Psoas muscle (tissue), 8 donors: Measurements from ENCODE around the gene MBNL1. TPM values are rescaled to one million over a fixed set of nuclear protein-coding genes. Genes with fewer than 3 reads are reported as not detected.
A peak's percentile ranks its signal among the peaks of the same experiment; 100 is the strongest.

Experiments
- ATAC-seq, 4 donors: fragments of 200-7000 bp; cut with Tn5 transposase; one replicate each; pipeline ENCODE4 v1.9.1; 2020; ENCODE audit warnings: moderate library complexity in 3 of 4, mild to moderate bottlenecking in 2 of 4
- DNase-seq, 2 donors: peaks; one replicate each; pipeline ENCODE4 v3.0.0-alpha.2; 2020
- H3K27ac ChIP-seq: fragments of 200-600 bp; one replicate; pipeline ENCODE4 v1.8.0; 2022
- H3K27me3 ChIP-seq, 3 donors: fragments of 200-600 bp in 1 of 3; one replicate each; pipeline versions ENCODE4 v1.6.1 to v1.8.0; 2013 to 2022; ENCODE audit warnings: low read length in 2 of 3, mild to moderate bottlenecking in 2 of 3, moderate library complexity in 1 of 3; ENCODE audit not compliant: insufficient read depth in 3 of 3
- H3K36me3 ChIP-seq, 2 donors: fragments of 200-600 bp in 1 of 2; one replicate each; pipeline versions ENCODE4 v1.6.1 to v1.8.0; 2013 to 2022; ENCODE audit warnings: low read depth in 1 of 2, mild to moderate bottlenecking in 1 of 2, moderate library complexity in 1 of 2; ENCODE audit not compliant: insufficient read depth in 1 of 2
- H3K4me1 ChIP-seq: fragments of 200-600 bp; one replicate; pipeline ENCODE4 v1.8.0; 2022
- H3K4me3 ChIP-seq: fragments of 200-600 bp; one replicate; pipeline ENCODE4 v1.8.0; 2022; ENCODE audit warnings: mild to moderate bottlenecking
- H3K9me3 ChIP-seq: fragments of 200-600 bp; one replicate; pipeline ENCODE4 v1.8.0; 2022
- WGBS, 3 donors: extraction: QIAGEN DNeasy Blood & Tissue Kit; methylation state at CpG; one replicate each; pipeline versions ENCODE4 v1.1.6 to v1.1.7; 2013; 5-methylcytosine and 5-hydroxymethylcytosine counted together
- intact Hi-C, 2 donors: fragments of 100-400 bp; cut with DNase I; formaldehyde crosslinking; loops; one replicate each; pipeline versions ENCODE4 v1.11.0 to v1.14.2; 2022
- polyA plus RNA-seq, 3 donors: library from polyadenylated mRNA; stranded (reverse); fragments of 200-250 nt; gene quantifications; one replicate each; pipeline ENCODE4 v1.2.3, GENCODE V29; 2013
- total RNA-seq, 4 donors: library from RNA; stranded (reverse); fragmentation: NEBNext Ultra II Directional in 2 of 4; extraction: Animal tissue kit (Norgen Biotek cat#: 25700) in 2 of 4; gene quantifications; one replicate each; pipeline versions ENCODE4 v1.2.1 to v1.2.4, GENCODE V29; 2021 to 2023
- TF ChIP-seq, protein P1 (sequence below): fragments of 200-600 bp; IDR thresholded peaks from one replicate; pipeline ENCODE4 v1.8.0; 2022; ENCODE audit warnings: antibody characterized with exemption
- donor health status: healthy with polysubstance abuse.
- donor health status: DM: no; HTN: no; CAD: no; lungs with moderate emphysema.
- donor health status: Bipolar disorder and iron deficiency.
- donor health status: healthy.
- donor health status: DM: yes; HTN: yes; CAD: no.
- donor health status: DM: no; HTN: no; CAD: no.
- donor health status: DM: no; HTN: no; CAD: no.
- donor health status: DM: yes; HTN: yes; CAD: no.

The MBNL1 gene
- total and polyA plus RNA-seq, 7 donors, result 27.4 to 281 (median 179) TPM

DNA sequence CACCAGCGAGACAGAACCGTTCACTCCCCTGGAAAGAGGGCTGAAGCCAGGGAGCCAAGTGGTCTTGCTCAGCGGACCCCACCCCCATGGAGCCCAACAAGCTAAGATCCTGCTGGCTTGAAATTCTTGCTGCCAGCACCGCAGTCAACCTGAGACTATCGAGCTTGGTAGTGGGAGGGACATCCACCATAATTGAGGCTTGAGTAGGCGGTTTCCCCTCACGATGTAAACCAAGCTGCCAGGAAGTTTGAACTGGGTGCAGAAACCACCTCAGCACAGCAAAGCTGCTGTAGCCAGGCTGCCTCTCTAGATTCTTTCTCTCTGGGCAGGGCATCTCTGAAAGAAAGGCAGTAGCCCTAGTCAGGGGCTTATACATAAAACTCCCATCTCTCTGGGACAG is 151.0 kb downstream of the MBNL1 start:
- TF ChIP-seq, protein P1, sequence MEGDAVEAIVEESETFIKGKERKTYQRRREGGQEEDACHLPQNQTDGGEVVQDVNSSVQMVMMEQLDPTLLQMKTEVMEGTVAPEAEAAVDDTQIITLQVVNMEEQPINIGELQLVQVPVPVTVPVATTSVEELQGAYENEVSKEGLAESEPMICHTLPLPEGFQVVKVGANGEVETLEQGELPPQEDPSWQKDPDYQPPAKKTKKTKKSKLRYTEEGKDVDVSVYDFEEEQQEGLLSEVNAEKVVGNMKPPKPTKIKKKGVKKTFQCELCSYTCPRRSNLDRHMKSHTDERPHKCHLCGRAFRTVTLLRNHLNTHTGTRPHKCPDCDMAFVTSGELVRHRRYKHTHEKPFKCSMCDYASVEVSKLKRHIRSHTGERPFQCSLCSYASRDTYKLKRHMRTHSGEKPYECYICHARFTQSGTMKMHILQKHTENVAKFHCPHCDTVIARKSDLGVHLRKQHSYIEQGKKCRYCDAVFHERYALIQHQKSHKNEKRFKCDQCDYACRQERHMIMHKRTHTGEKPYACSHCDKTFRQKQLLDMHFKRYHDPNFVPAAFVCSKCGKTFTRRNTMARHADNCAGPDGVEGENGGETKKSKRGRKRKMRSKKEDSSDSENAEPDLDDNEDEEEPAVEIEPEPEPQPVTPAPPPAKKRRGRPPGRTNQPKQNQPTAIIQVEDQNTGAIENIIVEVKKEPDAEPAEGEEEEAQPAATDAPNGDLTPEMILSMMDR, result no peak
- H3K4me1 ChIP-seq, result peaks cover 24% of the 10 kb centered on the region
- no peak for DNase-seq
- no peak overlapping the region for H3K27ac ChIP-seq
- H3K36me3 ChIP-seq, result peaks cover 3 to 79% of the 10 kb centered on the region in 2 donors
- no peak for ATAC-seq
- intact Hi-C loops, result no loop called here
- no peak overlapping the region for H3K4me3 ChIP-seq
- H3K27me3 ChIP-seq, result no peaks in the 10 kb centered on the region
- H3K9me3 ChIP-seq, result no peaks in the 10 kb centered on the region
- 94 to 98% (median 95%) methylated on average over 7 of the region's 7 CpGs for WGBS, 3 donors

DNA sequence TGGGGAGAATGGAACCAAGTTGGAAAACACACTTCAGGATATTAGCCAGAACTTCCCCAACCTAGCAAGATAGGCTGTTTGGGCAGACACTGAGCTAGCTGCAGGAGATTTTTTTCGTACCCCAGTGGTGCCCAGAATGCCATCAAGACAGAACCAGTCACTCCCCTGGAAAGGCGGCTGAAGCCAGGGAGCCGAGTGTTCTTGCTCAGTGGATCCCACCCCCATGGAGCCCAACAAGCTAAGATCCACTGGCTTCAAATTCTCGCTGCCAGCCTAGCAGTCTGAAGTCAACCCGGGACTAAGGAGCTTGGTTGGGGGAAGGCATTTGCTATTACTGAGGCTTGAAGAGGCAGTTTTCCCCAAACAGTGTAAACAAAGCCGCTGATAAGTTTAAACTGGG is 152.4 kb downstream of the MBNL1 start:
- DNase-seq (no peak), ATAC-seq (no peak)
- Histone ChIP-seq H3K27ac (no peak overlapping the region), H3K9me3 (no peaks in the 10 kb centered on the region), H3K36me3 (peaks cover 0 to 65% of the 10 kb centered on the region in 2 donors), H3K4me3 (no peak overlapping the region), H3K27me3 (no peaks in the 10 kb centered on the region), H3K4me1 (peaks cover 11% of the 10 kb centered on the region)
- TF ChIP-seq, protein P1, result no peak
- WGBS, 3 donors, result 95 to 97% (median 97%) methylated on average over 6 of the region's 6 CpGs
- intact Hi-C loops, result no loop called here

DNA sequence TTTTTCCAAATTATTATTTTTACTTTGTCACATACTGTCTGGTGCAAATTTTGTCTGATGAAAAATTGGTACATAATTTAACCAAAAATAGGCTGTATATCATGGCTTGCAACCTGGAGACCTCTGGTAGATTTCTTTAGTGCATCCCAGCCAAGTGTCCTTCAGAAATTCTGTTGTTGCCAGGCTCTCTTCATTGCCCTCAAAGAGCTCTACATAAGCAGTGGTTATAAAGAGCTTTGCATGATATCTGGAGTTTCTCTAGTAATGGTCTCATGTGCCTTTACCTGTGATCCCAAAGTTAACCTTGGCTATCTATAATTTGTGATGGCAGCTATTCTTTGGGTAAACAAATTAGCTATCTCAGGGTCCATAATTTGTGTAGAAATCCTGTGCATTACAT is 157.7 kb downstream of the MBNL1 start:
- H3K27ac ChIP-seq, result peak overlapping the region; percentile 47
- H3K27me3 ChIP-seq, result no peaks in the 10 kb centered on the region
- no peak for DNase-seq
- no peak overlapping the region for H3K4me3 ChIP-seq
- H3K9me3 ChIP-seq, result no peaks in the 10 kb centered on the region
- peak in 1 of 4 donors; percentile 18 for ATAC-seq
- intact Hi-C loops, result no loop called here
- H3K4me1 ChIP-seq, result peaks cover 18% of the 10 kb centered on the region
- TF ChIP-seq, protein P1, result no peak
- H3K36me3 ChIP-seq, result peaks cover 0 to 19% of the 10 kb centered on the region in 2 donors

DNA sequence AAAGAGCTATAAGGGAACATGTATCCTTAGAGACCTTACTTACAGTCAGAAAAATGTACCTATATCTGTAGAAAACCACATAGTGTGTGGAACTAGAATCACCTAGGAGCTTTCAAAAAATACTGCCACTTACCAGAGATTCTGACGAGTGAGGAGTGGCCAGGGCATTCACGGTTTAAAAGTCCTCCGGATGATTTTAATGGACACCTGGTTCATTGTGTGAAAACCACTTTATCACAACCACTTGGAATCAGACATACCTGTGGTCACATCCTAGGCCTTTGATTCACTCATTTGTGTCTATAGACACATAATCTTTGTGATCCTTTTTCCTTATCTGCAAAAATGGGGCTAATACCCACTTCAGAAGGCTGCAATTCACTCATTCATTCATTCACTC is 159.8 kb downstream of the MBNL1 start:
- intact Hi-C loops, result no loop called here
- no peaks in the 10 kb centered on the region for H3K9me3 ChIP-seq
- DNase-seq (no peak), ATAC-seq (no peak)
- no peaks in the 10 kb centered on the region for H3K27me3 ChIP-seq
- peaks cover 0 to 21% of the 10 kb centered on the region in 2 donors for H3K36me3 ChIP-seq
- peaks cover 10% of the 10 kb centered on the region for H3K4me1 ChIP-seq
- TF ChIP-seq, protein P1, result no peak
- no peak overlapping the region for H3K4me3 ChIP-seq
- peak overlapping the region; percentile 8 for H3K27ac ChIP-seq
- 69 to 87% (median 71%) methylated on average over 3 of the region's 3 CpGs for WGBS, 3 donors

DNA sequence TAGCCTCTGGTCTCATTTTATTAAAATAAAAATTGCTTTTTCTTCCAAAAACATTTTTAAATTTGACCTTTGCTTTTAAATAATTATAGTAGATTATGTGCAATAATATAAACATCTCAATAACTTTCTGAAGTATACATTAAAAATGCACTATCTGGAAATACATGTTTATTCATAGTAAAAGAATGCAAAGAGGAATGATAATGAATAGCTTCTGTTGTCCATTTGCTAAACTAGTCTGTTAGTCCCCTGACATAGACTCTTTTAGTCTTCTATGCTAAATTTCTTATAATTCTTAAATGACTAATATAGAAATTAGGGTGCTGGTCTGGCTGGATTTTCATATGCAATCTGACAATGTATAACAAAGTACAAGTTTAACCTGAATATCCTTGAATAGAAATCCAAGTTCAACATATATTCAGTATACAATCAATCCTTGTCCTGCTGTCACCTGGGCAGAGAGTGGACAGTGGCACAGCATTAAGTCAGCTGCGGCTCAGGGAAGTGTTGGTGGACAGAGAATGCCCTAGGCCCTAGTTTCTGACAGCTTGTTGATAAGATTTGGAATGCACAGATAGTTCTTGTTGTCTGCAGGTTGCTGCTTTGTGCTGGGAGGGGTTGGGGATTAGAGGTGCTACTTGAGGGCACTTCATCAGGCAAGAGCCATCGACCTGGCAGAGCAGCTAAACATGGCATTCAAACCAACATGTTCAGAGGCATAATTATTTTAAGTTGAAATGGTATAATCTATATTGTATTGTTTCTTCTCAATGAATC is 161.7 kb downstream of the MBNL1 start:
- TF ChIP-seq, protein P1, result no peak
- ATAC-seq, result peak; percentile 22 to 40 (median 32)
- intact Hi-C loops, result no loop called here
- H3K27ac ChIP-seq, result peak overlapping the region; percentile 18
- H3K4me1 ChIP-seq, result peaks cover 7% of the 10 kb centered on the region
- no peak for DNase-seq
- H3K27me3 ChIP-seq, result no peaks in the 10 kb centered on the region
- peaks cover 0 to 33% of the 10 kb centered on the region in 2 donors for H3K36me3 ChIP-seq
- peaks cover 16% of the 10 kb centered on the region for H3K9me3 ChIP-seq
- no peak overlapping the region for H3K4me3 ChIP-seq
- 53 to 73% (median 60%) methylated on average over 2 of the region's 2 CpGs for WGBS, 3 donors
